ENCODE data around the gene HBG1. TPM values are rescaled to one million over a fixed set of nuclear protein-coding genes. Genes with fewer than 3 reads are reported as not detected.
A peak's percentile ranks its signal among the peaks of the same experiment; 100 is the strongest.

HBG1 gene
- total and polyA plus RNA-seq, 2 of the 4 experiments (the other 2 are of a cell fraction): not detected

- Histone ChIP-seq H3K23ac (ENCODE audit: low read depth, low read length) (no peak overlapping the region), H3K79me1 (ENCODE audit: low read depth in 1 of 2, low read length in 2 of 2) (no peaks in the 10 kb centered on the region), H3K4me3 (ENCODE audit: insufficient read depth, low read depth, low read length) (no peak overlapping the region), H3K36me3 (ENCODE audit: control insufficient read depth, insufficient read depth, low read length) (no peaks in the 10 kb centered on the region), H2AK5ac (ENCODE audit: low read depth, low read length) (no peak overlapping the region), H2BK5ac (ENCODE audit: low read depth, low read length, poor library complexity, severe bottlenecking) (no peak overlapping the region), H3K4me1 (ENCODE audit: control insufficient read depth, insufficient read depth, low read length) (no peaks in the 10 kb centered on the region), H3K9me1 (ENCODE audit: insufficient read depth, low read length) (no peaks in the 10 kb centered on the region), H2AFZ (replicated peaks; ENCODE audit: low read length, poor library complexity) (no peak overlapping the region), H3K14ac (replicated peaks; ENCODE audit: low read depth, low read length) (no peak overlapping the region), H3K4ac (ENCODE audit: low read depth, low read length) (no peak overlapping the region), H3K9me3 (ENCODE audit: control insufficient read depth, insufficient read depth, low read length) (no peaks in the 10 kb centered on the region), H2AK9ac (replicated peaks; ENCODE audit: low read depth, low read length, poor library complexity) (no peak overlapping the region), H3K4me2 (ENCODE audit: low read depth, low read length) (peak overlapping the region; percentile 15; the same call in 1 of the 2 replicates), H3K27me3 (ENCODE audit: control insufficient read depth, insufficient read depth, low read length) (no peaks in the 10 kb centered on the region), H2BK15ac (ENCODE audit: low read depth, low read length) (no peak overlapping the region), H4K20me1 (ENCODE audit: insufficient read depth, low read length) (no peaks in the 10 kb centered on the region), H4K91ac (ENCODE audit: insufficient read depth, low read depth, low read length) (no peak overlapping the region), H4K8ac (ENCODE audit: low read depth in 2 of 2, low read length in 2 of 2) (no peak overlapping the region), H2BK20ac (ENCODE audit: low read depth, low read length) (no peak overlapping the region), H2BK120ac (ENCODE audit: low read depth, low read length) (no peak overlapping the region), H3K56ac (ENCODE audit: extremely low read depth, insufficient read depth, low read length) (no peak overlapping the region), H4K5ac (ENCODE audit: low read depth, low read length) (no peak overlapping the region), H3K27ac (ENCODE audit: insufficient read depth, low read length) (no peak overlapping the region), H3K9ac (ENCODE audit: low read depth, low read length) (no peak overlapping the region), H3K18ac (ENCODE audit: low read depth, low read length) (peak overlapping the region; percentile 36; the same call in 1 of the 2 replicates)
- TF ChIP-seq MAZ (IDR thresholded peaks at IDR 0.05; ENCODE audit: borderline replicate concordance, low read depth, low read length): no peak
- no peak for TF ChIP-seq CTCF (conservative IDR thresholded peaks at IDR 0.05; ENCODE audit: low read depth, low read length)
- TF ChIP-seq ELK1 (IDR thresholded peaks at IDR 0.05; ENCODE audit: borderline replicate concordance, low read depth, low read length): no peak
- TF ChIP-seq RFX5 (IDR thresholded peaks at IDR 0.05; ENCODE audit: low read depth, low read length): no peak
- TF ChIP-seq NFE2L2 (IDR thresholded peaks at IDR 0.05; ENCODE audit: low read depth, low read length): no peak
- TF ChIP-seq POLR2A (IDR thresholded peaks at IDR 0.05; ENCODE audit: low read depth, low read length): no peak
- TF ChIP-seq RCOR1 (IDR thresholded peaks at IDR 0.05; ENCODE audit: insufficient replicate concordance, low read length): no peak
- TF ChIP-seq FOS (IDR thresholded peaks at IDR 0.05; ENCODE audit: low read depth, low read length): no peak
- no peak for TF ChIP-seq SMC3 (IDR thresholded peaks at IDR 0.05; ENCODE audit: low read depth, low read length)
- TF ChIP-seq RAD21 (IDR thresholded peaks at IDR 0.05; ENCODE audit: low read length): no peak
- TF ChIP-seq CHD1 (IDR thresholded peaks at IDR 0.05; ENCODE audit: low read depth, low read length): no peak
- no peak for TF ChIP-seq BHLHE40 (IDR thresholded peaks at IDR 0.05; ENCODE audit: low read depth, low read length)
- no peak for TF ChIP-seq MAFK (IDR thresholded peaks at IDR 0.05; ENCODE audit: low read depth, low read length)
- no peak for TF ChIP-seq CEBPB (IDR thresholded peaks at IDR 0.05; ENCODE audit: low read depth, low read length)
- no peak for TF ChIP-seq USF2 (IDR thresholded peaks at IDR 0.05; ENCODE audit: low read depth, low read length)
- no peak for TF ChIP-seq MXI1 (IDR thresholded peaks at IDR 0.05; ENCODE audit: borderline replicate concordance, low read depth, low read length)
- in situ Hi-C loops (cut with MboI; ENCODE audit: low sequenced_read_pairs) (no loop called here), dilution Hi-C loops (cut with HindIII; ENCODE audit: low sequenced_read_pairs, unreplicated experiment) (no loop called here), intact Hi-C loops (cut with micrococcal nuclease) (no loop called here)
- CTCF ChIA-PET: no interaction called here
- POLR2A ChIA-PET (ENCODE audit: unreplicated experiment): no interaction called here
- BruUV-seq (replicated peaks): no TSS peak
- no peak for ATAC-seq (ENCODE audit: low read depth)
- DNase-seq: peak; percentile 32
- no CpG with 5 or more reads among the region's 1 CpG for WGBS, 2 experiments (ENCODE audit: extremely low coverage in 2 of 2, insufficient read length in 1 of 2)
These were observed 26.0 kb downstream of the HBG1 start for GRCh38 chr11:5223686-5224085.
